Activated CD4-positive, alpha-beta T cell treated with anti-CD3 and anti-CD28 coated beads for 1 hour (primary cell): ENCODE measurements around the gene ADAMTS12.

Source experiments
- DNase-seq: peaks from one replicate; pipeline ENCODE4 v3.0.0-alpha.2; 2020

The ADAMTS12 gene

DNA sequence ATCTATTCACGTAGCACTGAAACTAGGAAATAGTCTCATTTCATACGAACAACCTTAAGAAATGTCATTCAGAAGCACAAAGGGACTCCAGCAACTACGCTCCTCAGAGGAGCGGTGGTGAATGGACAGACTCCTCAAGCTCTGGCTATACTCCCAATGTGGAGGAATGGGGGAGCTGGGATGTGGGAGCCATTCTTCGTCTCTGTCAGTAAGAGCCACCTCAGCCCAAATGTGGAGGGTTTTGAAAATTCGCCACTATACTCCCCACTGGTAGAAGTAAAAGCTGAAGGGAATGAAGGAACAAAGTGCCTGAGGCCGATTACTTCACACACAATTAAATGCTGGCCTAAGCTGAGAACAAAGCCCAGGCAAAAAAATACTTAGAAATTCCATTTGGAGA is 96.3 kb downstream of the ADAMTS12 start:
- no peak for DNase-seq

DNA sequence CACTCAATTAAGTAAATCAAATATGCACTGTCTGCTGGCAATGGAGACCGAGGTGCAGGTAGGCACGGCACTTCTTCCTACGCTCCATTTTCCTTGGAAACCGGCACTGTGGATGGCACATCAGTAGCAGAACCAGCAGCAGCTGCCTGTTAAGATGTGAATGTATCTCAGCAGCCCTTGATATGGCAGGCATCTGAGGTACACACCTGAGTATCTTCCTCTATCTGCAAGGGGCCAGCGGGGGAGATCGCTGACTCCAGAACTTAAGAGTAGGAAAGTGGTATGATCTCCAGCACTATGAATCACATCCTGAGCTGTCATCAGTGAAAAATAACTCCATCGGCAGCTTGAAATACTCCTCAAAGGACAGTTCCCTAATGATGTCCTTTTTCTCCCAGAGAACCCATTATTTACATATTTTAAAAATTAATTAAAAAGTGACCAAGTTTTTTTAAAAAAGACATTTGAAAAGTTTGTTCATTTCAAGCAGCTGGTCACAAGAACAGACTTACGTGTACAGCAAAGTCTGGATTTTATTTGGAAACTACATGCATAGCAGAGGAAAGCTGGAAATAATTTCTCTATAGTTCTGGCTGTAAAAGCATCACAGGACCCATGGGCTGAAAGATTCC is 97.1 kb downstream of the ADAMTS12 start:
- no peak for DNase-seq

DNA sequence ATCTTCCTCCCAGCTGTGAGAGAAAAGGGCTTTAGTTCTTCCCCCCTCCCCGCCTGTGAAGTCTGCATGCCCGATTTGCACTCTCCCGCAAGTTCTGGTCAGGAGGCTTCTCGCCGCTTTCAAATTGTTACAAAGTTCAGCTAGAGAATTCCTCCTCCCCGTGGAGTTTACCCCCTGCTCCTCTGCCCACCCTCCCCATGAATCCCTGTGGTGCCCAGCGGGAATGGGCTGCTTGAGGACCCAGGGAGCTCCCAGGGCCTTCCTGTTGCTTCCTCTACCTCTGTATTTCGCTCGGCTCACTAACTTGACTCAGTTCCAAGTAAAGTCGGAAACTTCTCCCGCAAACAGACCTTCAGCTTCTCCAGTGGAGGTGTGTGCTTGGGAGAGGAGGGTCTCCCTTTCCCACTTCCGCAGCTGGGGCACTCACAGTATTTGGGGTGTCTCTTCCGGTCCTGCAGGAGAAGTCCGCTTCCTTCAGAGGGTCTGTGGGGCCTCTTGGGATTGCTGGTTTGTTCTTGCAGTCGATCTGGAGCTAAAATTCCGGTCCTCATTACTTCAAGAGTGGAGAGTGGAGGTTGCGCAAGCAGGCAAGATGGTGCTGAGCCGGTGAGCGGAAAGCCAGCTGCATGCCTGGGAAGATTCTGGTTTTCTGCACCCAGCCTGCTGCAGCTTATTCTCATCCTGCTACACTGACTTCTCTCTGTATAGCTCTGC is 97.8 kb downstream of the ADAMTS12 start:
- no peak for DNase-seq

DNA sequence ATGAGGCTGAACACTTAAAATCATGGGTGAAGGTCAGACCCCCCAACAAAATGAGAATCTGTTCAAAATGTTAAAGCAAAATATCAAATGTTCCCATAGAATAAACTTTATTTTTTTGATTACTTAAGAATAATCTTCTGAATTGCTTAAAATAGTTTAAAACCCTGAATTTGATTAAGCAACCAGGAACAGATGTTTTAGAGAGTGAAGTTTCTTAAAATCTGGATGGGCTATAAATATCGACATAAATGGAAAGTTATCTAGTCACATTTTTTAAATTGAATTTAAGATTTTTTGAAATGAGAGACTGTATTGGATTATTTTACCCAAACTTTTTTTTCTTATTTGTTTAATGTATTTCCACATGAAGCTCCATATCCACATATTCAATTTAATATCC is 98.5 kb downstream of the ADAMTS12 start:
- no peak for DNase-seq

DNA sequence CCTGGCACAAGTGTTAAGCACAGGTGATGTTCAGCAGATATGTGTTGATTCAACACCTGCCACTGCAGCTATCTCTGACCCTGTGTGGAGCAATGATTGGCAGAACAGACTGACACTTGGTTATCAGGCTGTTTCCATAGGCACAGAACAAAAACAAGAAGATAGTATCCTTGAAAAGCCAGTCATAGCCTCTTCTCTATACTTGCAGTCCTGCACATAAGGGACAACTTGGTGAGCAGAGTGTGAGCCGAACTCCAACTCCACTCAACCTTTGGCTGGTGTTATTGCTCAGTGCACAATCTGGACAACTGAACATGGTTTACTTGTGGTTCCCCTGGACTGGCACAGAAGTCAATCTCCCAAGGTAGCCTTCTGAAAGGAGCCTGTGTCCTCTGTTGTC is 99.2 kb downstream of the ADAMTS12 start:
- no peak for DNase-seq

DNA sequence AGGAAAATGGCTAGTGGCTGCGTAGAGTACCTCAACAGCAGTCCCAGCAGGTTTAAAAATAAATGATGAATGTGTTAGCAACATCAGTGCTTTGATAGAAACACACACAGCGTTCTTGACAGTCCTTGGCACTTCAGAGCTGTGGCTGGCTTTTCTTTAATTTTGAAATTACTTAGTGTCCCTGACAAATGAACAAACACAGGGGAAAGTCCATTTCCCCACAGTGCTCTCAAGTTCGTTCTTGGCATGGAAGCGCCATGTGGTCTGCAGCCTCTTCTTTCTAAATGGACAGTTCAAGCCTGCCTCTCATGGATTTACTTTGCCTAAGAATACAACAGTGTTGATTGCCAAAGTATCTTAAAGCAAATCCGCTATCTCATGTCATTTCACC is 102.2 kb downstream of the ADAMTS12 start:
- DNase-seq = no peak

DNA sequence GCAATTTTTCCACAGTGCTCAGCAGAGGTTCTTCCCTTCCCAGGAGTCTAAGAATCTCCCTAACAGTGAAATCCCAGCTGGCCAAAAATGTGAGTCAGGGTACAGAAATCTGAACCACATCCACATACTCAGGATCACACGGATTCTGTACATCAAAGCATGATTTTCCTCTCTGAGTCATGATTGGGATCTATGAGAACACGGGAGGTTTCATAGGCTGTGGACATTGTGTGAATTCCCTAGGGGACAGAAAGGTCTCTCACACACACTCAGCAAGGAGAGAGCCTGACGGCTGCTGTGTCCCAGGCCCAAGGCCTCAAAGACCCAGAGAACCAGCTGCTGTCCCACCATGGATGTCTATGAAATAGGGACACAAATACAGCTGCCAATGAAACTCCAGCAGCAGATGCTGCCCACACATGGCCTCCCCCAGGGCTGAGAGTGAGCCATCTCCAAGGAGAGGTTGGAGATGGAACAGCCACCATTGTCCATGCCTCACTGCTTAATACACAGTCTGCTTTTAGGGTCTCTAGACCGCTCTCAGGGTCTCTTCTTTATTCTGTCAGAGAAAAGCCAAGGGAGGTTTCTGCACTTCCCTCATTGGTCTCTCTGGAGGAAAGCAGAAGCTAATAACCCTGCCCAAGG is 102.7 kb downstream of the ADAMTS12 start:
- DNase-seq = no peak

DNA sequence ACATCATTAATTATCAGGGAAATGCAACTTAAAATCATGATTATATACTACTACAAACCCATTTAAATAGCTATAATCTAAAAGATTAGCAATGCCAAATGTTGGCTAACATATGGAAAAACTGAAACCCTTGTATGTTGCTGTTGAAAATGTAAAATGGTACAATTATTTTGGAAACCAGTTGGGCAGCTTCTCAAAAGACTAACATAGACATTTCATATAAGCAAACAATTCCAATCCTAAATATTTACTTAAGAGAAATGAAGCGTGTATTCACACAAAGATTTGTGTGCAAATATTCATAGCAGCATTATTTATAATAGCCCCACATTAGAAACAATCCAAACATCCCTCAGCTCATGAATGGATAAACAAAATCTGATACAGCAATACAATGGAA is 106.2 kb downstream of the ADAMTS12 start:
- DNase-seq = no peak

DNA sequence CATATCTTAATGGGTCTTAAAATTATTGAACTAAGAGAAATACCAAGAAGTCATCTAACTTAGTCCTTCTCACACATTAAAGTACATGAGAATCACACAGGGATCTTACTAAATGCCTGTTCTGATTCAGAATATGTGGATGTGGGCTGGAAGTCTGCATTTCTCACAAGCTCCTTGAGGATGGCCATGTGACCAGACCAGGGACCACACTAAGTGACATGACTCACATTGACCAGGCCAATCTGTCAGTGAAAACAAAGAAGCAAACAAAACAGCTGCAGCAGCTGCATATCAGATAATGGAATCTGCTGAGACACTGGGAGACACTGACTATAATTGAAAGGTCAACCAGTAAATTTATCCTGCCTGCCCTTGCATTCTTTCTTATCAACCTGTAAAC is 110.5 kb downstream of the ADAMTS12 start:
- DNase-seq = no peak

DNA sequence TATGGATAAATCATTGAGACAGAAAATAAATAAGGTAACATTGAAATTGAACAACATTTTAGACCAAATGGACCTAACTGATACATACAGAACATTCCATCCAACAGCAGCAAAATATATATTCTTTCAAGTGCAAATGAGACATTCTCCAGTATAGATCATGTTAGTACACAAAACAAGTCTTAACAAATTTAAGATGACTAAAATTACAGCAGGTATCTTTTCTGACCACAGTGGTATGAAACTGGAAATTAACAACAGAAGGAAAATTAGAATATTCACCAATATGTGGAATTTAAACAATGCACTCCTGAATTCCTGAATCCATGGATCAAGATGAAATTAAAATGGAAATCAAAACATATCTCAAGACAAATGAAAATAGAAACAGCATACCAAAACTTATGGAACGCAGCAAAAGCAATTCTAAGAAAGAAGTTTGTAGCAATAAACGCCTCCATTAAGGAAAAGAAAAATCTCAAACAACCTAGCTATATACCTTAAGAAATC is 115.6 kb downstream of the ADAMTS12 start:
- DNase-seq = no peak

DNA sequence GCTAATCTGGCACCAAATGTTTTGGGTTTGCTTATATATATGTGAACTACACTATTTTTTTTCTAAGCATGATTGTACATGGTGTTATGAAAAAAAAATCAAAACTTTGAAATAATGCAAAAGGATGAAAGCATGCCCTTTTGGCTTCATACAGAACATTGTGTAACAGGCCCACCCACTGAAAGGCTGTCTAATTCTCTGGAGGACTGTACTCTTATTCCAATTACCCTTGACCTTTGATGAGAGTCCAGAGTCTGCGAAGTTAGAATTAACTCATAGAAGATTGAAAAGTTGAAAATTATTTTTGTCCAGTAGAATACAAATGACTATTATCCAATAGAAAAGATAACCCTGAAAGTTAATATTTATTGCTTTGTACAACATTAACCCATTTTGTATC is 117.4 kb downstream of the ADAMTS12 start:
- DNase-seq = no peak

DNA sequence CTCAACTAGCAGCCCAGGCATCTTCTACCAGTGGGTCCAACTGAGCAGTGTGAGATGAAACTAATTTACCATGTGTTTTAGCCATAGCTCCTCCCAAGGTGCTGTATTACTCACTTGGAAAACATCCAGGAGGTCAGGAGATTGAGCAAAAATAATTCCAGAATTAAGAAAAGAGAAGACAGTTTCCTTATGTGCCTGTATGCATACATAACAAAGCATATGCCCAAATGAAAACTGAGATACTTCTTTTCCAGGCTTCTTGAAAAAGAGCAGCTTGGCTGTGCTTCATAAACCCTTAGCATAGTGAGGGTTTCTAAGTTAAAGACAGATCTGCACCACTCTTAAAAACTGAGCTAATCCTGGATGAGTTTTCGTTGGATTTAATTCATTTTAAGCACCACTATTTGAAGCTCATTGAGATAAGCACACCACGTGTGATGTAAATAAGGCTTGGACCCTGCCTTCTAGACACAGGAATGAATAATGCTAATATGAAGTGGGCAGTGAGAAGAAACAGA is 119.4 kb downstream of the ADAMTS12 start:
- no peak for DNase-seq

DNA sequence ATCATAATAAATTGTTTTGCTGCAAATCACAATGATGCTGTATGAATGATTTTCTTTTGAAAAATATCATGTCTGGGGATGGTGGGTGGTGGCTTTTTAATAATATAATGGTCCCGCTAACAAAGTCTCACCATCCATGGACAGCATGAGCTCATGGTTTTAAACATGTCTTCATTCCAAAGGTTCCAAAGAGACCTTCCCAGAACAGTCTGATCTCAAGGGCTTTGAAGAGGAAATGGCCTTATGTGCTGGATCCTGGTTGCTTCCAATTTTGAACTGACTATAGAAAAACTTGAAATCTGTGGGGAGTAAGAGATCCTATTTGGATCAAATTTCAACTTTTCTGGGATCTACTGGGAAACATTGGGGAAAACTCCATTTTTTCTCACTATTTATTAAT is 121.8 kb downstream of the ADAMTS12 start:
- DNase-seq = no peak

DNA sequence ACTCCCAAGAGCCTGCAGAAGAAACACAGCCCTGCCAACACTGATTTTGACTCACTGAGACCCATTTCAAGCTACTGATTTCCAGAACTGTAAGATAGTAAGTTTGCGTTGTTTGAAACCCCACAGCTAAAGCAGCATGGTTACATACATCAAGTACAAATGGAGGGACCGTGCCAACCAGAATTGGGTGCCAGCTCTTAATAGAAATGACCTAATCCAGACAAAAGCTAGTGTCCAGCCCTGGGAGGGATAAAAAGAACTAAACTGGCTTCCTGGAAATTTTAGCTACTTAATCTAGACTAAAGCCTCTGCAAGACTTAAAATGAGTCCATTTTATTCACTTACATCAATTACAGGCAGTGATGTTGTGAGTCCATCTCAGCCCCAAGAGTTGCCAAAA is 122.6 kb downstream of the ADAMTS12 start:
- no peak for DNase-seq

DNA sequence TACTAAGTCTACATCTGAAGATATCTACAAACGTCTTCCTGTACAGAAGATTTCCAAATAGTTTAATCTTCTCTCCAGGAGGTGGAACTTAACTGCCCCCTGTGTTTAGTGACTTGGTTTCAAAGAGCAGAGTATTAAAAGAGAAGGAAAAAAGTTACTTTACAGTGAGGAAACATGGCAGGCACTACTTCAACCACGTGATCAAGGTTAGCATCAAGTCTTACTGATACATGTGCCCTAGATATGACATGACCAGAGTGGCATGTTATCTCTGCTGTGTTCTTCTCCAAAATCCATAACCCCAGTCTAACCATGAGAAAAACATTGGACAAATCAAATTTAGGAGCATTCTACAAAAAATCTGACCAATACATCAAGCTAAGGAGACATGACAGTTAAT is 125.8 kb downstream of the ADAMTS12 start:
- no peak for DNase-seq

DNA sequence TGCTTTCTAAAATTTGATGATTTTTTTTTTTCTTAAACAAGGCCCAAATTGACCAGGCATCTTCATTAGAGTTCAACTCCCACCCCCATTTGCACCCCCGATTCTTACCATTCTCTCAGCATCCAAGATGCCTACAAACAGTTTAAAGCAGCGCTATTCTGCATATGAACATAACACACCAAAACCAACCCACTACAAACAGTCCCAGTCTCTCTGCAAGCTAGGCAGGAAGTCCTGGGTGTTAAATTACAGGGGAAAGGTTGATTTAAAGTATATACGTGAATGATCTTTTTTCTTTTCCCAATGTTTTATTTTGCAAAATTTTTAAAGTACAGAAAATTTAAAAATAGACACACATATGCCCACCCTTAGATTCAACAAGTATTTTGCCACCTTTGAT is 127.0 kb downstream of the ADAMTS12 start:
- DNase-seq = no peak

DNA sequence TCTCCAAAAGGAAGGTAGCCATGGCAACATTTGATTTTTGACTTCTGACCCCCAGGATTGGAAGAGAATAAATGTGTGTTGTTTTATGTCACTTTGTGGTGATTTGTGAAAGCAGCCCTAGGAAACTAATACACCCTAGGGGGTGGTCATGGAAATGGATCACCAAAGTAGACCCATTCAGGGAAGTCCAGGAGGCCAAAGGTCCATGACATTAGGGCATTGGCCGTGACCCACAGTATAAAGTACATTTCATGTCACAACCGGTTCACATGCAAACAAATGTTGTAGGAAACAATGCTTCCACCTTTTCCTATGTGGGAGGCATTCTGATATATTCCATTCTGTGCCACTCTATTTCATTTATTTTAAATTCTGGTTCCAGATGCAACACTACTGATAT is 128.4 kb downstream of the ADAMTS12 start:
- DNase-seq = no peak

DNA sequence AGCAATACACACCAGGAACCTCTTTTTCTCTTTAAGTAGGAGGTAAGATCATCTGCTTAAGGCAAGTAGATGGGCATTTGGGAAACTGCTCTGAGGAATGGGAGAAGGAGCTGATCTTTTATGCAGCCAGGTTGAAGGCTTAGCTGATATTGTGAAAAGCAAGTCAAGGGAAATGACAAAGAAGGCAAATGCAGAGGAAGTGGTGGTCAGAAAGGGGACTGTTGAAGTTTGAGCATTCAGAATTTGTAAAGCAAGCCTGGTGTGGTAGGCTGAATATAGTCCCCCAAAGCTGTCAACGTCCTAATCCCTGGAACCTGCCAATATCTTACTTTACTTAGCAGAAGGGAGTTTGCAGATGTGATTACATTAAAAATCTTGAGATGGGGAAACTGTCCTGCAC is 128.9 kb downstream of the ADAMTS12 start:
- no peak for DNase-seq

DNA sequence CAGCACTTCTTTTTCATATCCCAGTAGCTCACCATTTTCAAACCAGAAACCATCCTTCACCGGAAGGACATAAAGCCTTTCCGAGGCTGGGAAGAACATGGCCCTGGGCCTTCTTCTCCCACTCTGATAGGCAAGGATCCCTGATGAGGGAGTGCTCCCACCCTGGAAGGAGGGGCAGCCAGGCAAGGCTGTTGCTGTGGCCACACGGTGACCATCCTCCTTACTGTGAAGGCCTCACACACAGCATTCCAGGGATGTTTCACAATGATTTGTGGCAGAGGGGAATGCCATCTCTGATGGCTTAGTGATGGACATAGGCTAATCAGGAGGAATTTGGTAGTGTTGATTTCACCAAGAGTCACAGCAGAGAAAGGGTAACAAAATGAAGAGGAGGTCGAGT is 130.7 kb downstream of the ADAMTS12 start:
- no peak for DNase-seq

DNA sequence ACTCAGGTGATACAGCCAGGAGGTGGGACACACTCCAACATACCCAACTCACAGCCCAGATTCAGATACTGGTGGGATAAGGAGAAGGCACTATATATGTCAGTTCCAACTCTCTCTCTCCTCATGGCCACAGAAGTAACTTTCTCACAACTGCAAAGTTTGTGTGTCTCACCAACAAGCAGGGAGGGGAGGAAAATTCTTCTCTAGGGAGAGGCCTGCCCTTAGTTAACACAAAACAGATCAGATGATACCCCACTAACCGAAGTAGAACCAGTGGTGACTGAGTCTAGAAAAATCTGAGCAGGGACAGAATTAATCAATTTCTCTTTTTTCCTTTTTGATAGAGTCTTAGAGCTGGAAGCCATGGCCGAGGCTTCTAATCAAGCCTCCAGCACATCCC is 133.1 kb downstream of the ADAMTS12 start:
- DNase-seq = no peak

DNA sequence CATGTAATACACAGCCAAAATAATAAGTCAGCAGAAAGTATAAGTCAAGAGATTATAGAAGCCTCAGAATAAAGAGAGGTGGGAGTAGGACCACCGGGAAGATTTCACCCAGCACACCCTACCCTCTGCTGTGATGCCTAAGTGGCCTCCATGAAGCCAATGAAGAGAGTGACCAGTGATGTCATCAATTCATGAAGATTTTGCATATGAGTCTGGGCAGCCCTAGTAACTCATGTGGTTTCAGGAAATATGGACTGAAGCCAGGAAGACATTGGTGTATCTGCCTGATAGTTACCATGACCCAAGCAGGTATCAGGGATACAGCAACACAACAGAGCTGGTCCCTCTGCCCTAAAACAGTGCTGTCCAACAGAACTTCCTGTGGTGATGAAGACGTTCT is 135.3 kb downstream of the ADAMTS12 start:
- DNase-seq = no peak

DNA sequence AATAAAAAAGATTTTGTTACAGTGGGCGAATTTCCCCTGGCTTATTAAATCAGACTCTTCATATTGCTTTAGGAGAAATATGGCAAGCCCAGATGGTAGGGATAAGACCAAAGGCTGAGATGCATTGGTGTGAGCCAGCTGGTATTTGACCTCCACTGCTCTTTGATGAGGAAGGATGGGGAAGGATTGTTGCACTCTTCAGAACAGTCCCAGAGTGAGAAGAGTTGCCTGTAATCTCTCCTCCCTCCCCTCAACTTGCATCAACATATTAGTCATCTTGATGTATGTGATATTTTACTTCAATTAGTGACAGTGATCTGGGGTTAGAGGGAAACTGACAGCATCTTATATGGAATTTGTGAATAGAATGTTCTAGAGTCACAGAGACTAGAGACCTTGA is 136.6 kb downstream of the ADAMTS12 start:
- no peak for DNase-seq

DNA sequence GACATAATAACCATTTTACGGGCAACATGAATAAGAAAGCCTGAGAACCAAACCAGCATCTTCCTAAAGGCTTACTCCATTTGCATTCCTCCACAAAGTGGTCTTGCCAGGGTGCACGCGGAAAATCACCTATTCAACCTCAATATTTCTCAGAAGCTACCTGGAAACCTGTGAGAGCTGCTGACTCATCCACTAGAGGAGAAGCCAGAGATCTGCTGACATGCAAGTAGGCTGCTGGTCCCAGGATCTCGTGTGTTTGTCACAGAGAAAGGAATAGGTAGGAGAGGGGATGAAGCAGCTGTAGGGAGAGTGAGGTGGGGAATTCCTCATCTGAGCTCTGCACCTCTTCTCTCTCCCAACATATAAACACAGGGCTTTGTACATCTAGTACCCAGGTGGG is 138.1 kb downstream of the ADAMTS12 start:
- DNase-seq = no peak

DNA sequence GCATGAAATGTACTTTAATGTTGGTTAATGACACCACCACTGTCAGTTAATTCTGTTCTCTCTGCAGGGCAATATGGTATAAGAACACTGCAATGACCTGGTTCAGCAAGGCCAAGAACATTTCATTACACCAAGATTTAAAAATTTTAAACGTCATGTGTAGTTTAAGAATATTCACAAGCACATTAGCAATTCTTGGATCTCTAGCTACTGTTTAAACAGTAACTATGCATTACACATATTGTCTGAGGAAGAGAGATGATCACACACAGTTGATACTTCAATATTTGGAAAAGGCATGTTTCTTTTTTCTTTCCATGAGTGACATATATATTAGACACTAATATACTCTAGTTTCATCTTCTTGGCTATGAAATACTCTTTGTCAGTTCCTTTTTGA is 143.0 kb downstream of the ADAMTS12 start:
- no peak for DNase-seq
